Stomach (tissue), 19 donors: ENCODE data around the gene SPANXC. TPM values are rescaled to one million over a fixed set of nuclear protein-coding genes. Genes with fewer than 3 reads are reported as not detected.
A peak's percentile ranks its signal among the peaks of the same experiment; 100 is the strongest.
"Not testable (repeated sequence)": the region's sequence is repeated elsewhere in the genome, so short reads cannot be mapped to it uniquely, and the experiment has no call there.

Source experiments
- DNase-seq, 2 donors: peaks; one replicate each; pipeline versions ENCODE4 v3.0.0 to v3.0.0-alpha.2; 2013 to 2019
- H3K27ac ChIP-seq, 5 donors: fragments of 200-600 bp in 4 of 5; sonication (generic) in 4 of 5; one replicate each; pipeline ENCODE4 v1.5.1; 2013 to 2019; ENCODE audit warnings: mild to moderate bottlenecking in 1 of 5, moderate library complexity in 1 of 5
- H3K27me3 ChIP-seq, 3 donors: fragments of 200-600 bp; sonication (generic); one replicate each; pipeline ENCODE4 v1.5.1; 2017 to 2019; ENCODE audit warnings: mixed run types in 1 of 3
- H3K36me3 ChIP-seq, 4 donors: fragments of 200-600 bp; sonication (generic); 1 replicate in 3 of 4; 2 replicates in 1 of 4; pipeline ENCODE4 v1.5.1; 2016 to 2019
- H3K4me1 ChIP-seq, 4 donors: fragments of 200-600 bp; sonication (generic); one replicate each; pipeline ENCODE4 v1.5.1; 2016 to 2019
- H3K4me3 ChIP-seq, 4 donors: fragments of 200-600 bp; sonication (generic) in 3 of 4; one replicate each; pipeline ENCODE4 v1.5.1; 2016 to 2019; ENCODE audit warnings: mild to moderate bottlenecking in 1 of 4
- H3K9me3 ChIP-seq, 4 donors: fragments of 200-600 bp; sonication (generic); one replicate each; pipeline ENCODE4 v1.5.1; 2016 to 2019
- CTCF ChIP-seq, 7 experiments: fragments of 450-650 bp in 4 of 7; fragments of 200-600 bp in 3 of 7; sonication (generic) in 3 of 7; IDR thresholded peaks; one replicate each; pipeline ENCODE4 v1.5.1; 2016 to 2019; ENCODE audit warnings: antibody characterized with exemption in 7 of 7, control low read depth in 2 of 7, mild to moderate bottlenecking in 1 of 7
- EP300 ChIP-seq: sonication (generic); formaldehyde crosslinking; IDR thresholded peaks from one replicate; pipeline ENCODE4 v1.6.1; 2017; ENCODE audit warnings: antibody characterized with exemption
- POLR2A ChIP-seq, 4 donors: fragments of 450-650 bp; IDR thresholded peaks; one replicate each; pipeline ENCODE4 v1.6.1; 2016; ENCODE audit warnings: antibody characterized with exemption in 4 of 4, control low read depth in 2 of 4, mild to moderate bottlenecking in 1 of 4, moderate library complexity in 1 of 4
- POLR2AphosphoS5 ChIP-seq, 3 donors: sonication (generic); formaldehyde crosslinking; IDR thresholded peaks; one replicate each; pipeline ENCODE4 v1.6.1; 2016; ENCODE audit warnings: antibody characterized with exemption in 3 of 3
- WGBS, 5 donors: extraction: QIAGEN DNeasy Blood & Tissue Kit in 3 of 5; methylation state at CpG; one replicate each; pipeline versions ENCODE4 v1.1.5 to v1.1.7; 2013 to 2018; 5-methylcytosine and 5-hydroxymethylcytosine counted together
- intact Hi-C: fragments of 100-400 bp; cut with DNase I; formaldehyde crosslinking; loops from one replicate; pipeline ENCODE4 v1.15.1; 2023; ENCODE audit warnings: low total_unique reads
- long read RNA-seq, 10 donors: transcript quantifications; one replicate each; lab custom pipeline, GENCODE V29; 2026
- polyA plus RNA-seq, 3 donors: library from polyadenylated mRNA; stranded (reverse); fragments of 200-250 nt; gene quantifications; one replicate each; pipeline ENCODE4 v1.2.3, GENCODE V29; 2013
- total RNA-seq, 5 donors: library from RNA; depleted of rRNA; stranded (reverse); fragments of >200 nt; gene quantifications; one replicate each; pipeline versions ENCODE4 v1.1.0 to v1.2.3, GENCODE V29; 2014 to 2016
- donor health status: healthy with polysubstance abuse.
- donor health status: Bipolar disorder and iron deficiency.
- donor health status: healthy.

The SPANXC gene
- total RNA-seq = not detected
- polyA plus RNA-seq = not detected
- long read RNA-seq, donor 1 = 0 reads
- long read RNA-seq, donor 2 = 0 reads
- long read RNA-seq, donor 3 = 0 reads
- long read RNA-seq, donor 4 = 0 reads
- long read RNA-seq, donor 5 = 0 reads
- long read RNA-seq, donor 6 = 0 reads
- long read RNA-seq, donor 7 = 0 reads
- long read RNA-seq, donor 8 = 0 reads
- long read RNA-seq, donor 9 = 0 reads
- long read RNA-seq, donor 10 = 0 reads

DNA sequence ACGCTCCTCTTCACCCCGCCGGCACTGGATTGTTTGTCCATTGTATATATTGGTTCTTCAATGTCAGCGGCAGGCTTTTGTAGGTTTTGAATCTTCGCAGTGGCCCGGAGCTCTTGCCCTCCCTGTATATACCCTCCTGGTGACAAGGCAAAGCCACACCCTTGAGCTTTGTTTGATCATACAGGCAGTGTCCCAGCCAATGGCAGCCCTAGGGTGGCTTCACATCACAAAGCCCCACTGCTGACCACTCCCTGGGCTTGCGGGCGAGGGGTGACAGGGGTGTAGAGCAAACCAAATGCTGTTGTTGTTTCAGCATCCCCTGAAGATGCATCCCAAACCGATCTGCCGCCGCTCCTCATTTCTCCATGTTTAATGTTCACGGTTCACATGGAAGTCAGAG, at the start of gene SPANXC:
TSS of gene SPANXC (minus strand) at position 101 of the 400 bp plus-strand sequence. CDS start at position 41, 60 bp downstream.
- H3K36me3 ChIP-seq, H3K27me3 ChIP-seq, H3K9me3 ChIP-seq, H3K27ac ChIP-seq, H3K4me3 ChIP-seq, intact Hi-C loops, H3K4me1 ChIP-seq, DNase-seq: not testable (repeated sequence)
- WGBS, 5 donors = 91 to 93% (median 92%) methylated on average over 3 to 8 of the region's 12 CpGs; no CpG with 5 or more reads in 1 of the 5 donors

GRCh38 chrX:141279476-141279875, 37.2 kb upstream of the SPANXC start:
- no peak overlapping the region for H3K4me3 ChIP-seq
- no peaks in the 10 kb centered on the region for H3K27me3 ChIP-seq
- TF ChIP-seq CTCF (IDR thresholded peaks at IDR 0.05) (no peak), POLR2AphosphoS5 (IDR thresholded peaks at IDR 0.05) (no peak), POLR2A (IDR thresholded peaks at IDR 0.05) (no peak)
- H3K27ac ChIP-seq = no peak overlapping the region
- WGBS, 5 donors = 55 to 76% (median 68%) methylated on average over 2 of the region's 2 CpGs
- DNase-seq = no peak
- no peaks in the 10 kb centered on the region for H3K9me3 ChIP-seq
- intact Hi-C loops = no loop called here
- no peaks in the 10 kb centered on the region for H3K36me3 ChIP-seq
- no peaks in the 10 kb centered on the region for H3K4me1 ChIP-seq

DNA sequence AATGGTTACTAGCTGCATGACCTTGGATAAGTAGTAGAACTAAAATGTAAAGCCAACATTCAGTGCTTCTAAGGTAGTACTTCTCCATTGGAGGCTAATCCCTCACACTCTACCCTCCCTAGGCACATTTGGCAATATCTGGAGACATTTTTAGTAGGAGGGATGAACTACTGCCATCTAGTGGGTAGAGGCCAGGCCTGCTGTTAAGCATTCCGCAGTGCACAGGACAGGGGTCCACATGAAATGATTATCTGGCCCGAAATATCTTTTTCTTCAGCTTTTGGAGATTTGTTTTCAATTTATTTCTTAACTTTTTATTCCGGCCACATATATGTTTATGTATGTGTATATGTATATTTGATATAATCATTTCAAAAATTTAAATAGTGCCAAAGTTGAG, 36.0 kb upstream of the SPANXC start:
- H3K27ac ChIP-seq = no peak overlapping the region
- no peak overlapping the region for H3K4me3 ChIP-seq
- no peaks in the 10 kb centered on the region for H3K9me3 ChIP-seq
- no peaks in the 10 kb centered on the region for H3K27me3 ChIP-seq
- intact Hi-C loops = no loop called here
- DNase-seq = peak in 1 of 2 donors; percentile 23
- no peaks in the 10 kb centered on the region for H3K4me1 ChIP-seq
- TF ChIP-seq EP300 = no peak
- TF ChIP-seq CTCF (IDR thresholded peaks at IDR 0.05) = peak in 3 of 7 experiments; percentile 33 to 38 (median 33)
- no peak for TF ChIP-seq POLR2A (IDR thresholded peaks at IDR 0.05)
- no peak for TF ChIP-seq POLR2AphosphoS5 (IDR thresholded peaks at IDR 0.05)
- WGBS, 5 donors = 39 to 56% (median 46%) methylated on average over 3 of the region's 3 CpGs
- no peaks in the 10 kb centered on the region for H3K36me3 ChIP-seq

DNA sequence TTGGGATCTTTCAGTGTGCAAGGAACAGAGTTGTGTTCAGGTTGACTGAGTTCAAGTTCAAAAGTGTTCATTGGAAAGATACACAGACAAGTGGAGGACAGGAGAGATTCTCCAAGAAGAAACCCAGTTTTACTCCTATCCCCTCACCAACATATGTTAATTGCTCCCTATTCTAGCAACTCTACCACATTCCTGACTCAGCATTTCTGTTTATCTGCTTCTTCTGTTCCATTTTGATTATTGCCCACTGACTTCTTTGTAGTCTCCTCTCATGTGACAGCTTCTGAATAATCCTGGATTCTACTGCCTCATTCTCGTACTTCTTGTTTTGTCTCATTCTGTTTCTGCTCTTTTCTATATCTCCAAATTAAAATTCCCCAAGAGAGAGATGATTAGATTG, 15.8 kb upstream of the SPANXC start:
- H3K27ac ChIP-seq = no peak overlapping the region
- DNase-seq = no peak
- H3K9me3 ChIP-seq = no peaks in the 10 kb centered on the region
- TF ChIP-seq CTCF (IDR thresholded peaks at IDR 0.05) (no peak), POLR2A (IDR thresholded peaks at IDR 0.05) (no peak), EP300 (no peak), POLR2AphosphoS5 (IDR thresholded peaks at IDR 0.05) (no peak)
- no peaks in the 10 kb centered on the region for H3K27me3 ChIP-seq
- WGBS, 5 donors = 64 to 92% (median 69%) methylated on average over 1 of the region's 1 CpG
- intact Hi-C loops = no loop called here
- H3K4me3 ChIP-seq = no peak overlapping the region
- H3K4me1 ChIP-seq = no peaks in the 10 kb centered on the region
- no peaks in the 10 kb centered on the region for H3K36me3 ChIP-seq

DNA sequence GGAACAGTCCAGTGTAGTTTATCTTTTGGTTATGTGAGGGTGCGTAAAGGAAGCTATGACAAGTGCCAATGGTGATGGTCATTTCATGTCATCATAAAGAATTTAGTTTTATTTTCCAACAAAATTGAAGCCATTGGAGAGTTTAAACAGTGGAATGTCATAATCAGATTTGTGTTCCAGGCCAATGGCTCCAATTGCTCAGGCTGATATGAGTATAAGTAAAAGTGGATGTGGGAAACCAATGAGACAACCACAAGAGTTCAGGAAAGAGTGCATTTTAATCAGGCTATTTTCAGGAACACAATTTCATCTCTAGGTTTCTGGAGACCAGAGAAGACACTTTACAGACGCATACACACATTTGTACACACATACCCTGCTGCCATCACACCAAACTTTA, 20.7 kb downstream of the SPANXC start:
- Histone ChIP-seq H3K9me3 (no peaks in the 10 kb centered on the region), H3K27ac (no peak overlapping the region), H3K36me3 (no peaks in the 10 kb centered on the region), H3K27me3 (no peaks in the 10 kb centered on the region), H3K4me3 (no peak overlapping the region), H3K4me1 (no peaks in the 10 kb centered on the region)
- WGBS, 5 donors = 69 to 91% (median 79%) methylated on average over 2 of the region's 2 CpGs
- TF ChIP-seq POLR2AphosphoS5 (IDR thresholded peaks at IDR 0.05) (no peak), POLR2A (IDR thresholded peaks at IDR 0.05) (no peak), EP300 (no peak), CTCF (IDR thresholded peaks at IDR 0.05) (no peak)
- DNase-seq = no peak
- intact Hi-C loops = no loop called here
